Esophagus muscularis mucosa (tissue), 3 donors: ENCODE data around the gene CDK17.

ENCODE experiments used
- CTCF ChIP-seq, 3 experiments: fragments of 200-600 bp in 2 of 3; fragments of 450-650 bp in 1 of 3; sonication (generic) in 2 of 3; IDR thresholded peaks; one replicate each; pipeline ENCODE4 v1.5.1; 2017 to 2019; ENCODE audit warnings: antibody characterized with exemption in 3 of 3, mild to moderate bottlenecking in 2 of 3, moderate library complexity in 1 of 3
- EP300 ChIP-seq: sonication (generic); formaldehyde crosslinking; IDR thresholded peaks from one replicate; pipeline ENCODE4 v1.6.1; 2017; ENCODE audit warnings: antibody characterized with exemption

GRCh38 chr12:96248136-96248931 lies 151.9 kb downstream of the CDK17 start:
- TF ChIP-seq CTCF (IDR thresholded peaks at IDR 0.05) (no peak), EP300 (no peak)
